H1 (cell line): ENCODE results near the gene RNASE9. TPM values are rescaled to one million over a fixed set of nuclear protein-coding genes. Genes with fewer than 3 reads are reported as not detected.

Experiments
- PHF8 ChIP-seq: fragments of 200-600 bp; sonication (generic); conservative IDR thresholded peaks from 2 replicates; pipeline ENCODE4 v1.7.1; 2012; ENCODE audit warnings: low read depth, mild to moderate bottlenecking, inconsistent platforms, low read length, moderate library complexity
- polyA plus RNA-seq, 7 experiments: library from polyadenylated mRNA; depleted of rRNA in 3 of 7; stranded (reverse) in 5 of 7; unstranded in 2 of 7; fragments of >200 nt in 5 of 7; fragments of 200-250 nt in 2 of 7; gene quantifications; 1 replicate in 5 of 7; 2 replicates in 1 of 7; 4 replicates in 1 of 7; pipeline versions ENCODE4 v1.2.1 to v1.2.3, GENCODE V29; 2011 to 2013; ENCODE audit warnings: missing spikeins in 2 of 7, mixed read lengths in 2 of 7
- total RNA-seq: library from RNA; stranded (reverse); fragmentation: NEBNext Ultra II Directional; extraction: Animal tissue kit (Norgen Biotek cat#: 25700); gene quantifications from 2 replicates; pipeline ENCODE4 v1.2.1, GENCODE V29; 2021
- TF ChIP-seq, protein P1 (sequence below): fragments of 300-600 bp; sonication (generic); IDR thresholded peaks from 2 replicates; pipeline ENCODE4 v1.7.1; 2012; ENCODE audit warnings: low read length, moderate library complexity, mild to moderate bottlenecking, inconsistent platforms; ENCODE audit not compliant: insufficient replicate concordance

RNASE9 gene
- total and polyA plus RNA-seq, 2 of the 8 experiments (the other 6 are each of a cell fraction or from before 2014, with no cell fraction given) = 0.06 TPM; not detected in 1

GRCh38 chr14:20559461-20559904 lies 1.4 kb downstream of the RNASE9 start (continued):
- TF ChIP-seq, protein P1, sequence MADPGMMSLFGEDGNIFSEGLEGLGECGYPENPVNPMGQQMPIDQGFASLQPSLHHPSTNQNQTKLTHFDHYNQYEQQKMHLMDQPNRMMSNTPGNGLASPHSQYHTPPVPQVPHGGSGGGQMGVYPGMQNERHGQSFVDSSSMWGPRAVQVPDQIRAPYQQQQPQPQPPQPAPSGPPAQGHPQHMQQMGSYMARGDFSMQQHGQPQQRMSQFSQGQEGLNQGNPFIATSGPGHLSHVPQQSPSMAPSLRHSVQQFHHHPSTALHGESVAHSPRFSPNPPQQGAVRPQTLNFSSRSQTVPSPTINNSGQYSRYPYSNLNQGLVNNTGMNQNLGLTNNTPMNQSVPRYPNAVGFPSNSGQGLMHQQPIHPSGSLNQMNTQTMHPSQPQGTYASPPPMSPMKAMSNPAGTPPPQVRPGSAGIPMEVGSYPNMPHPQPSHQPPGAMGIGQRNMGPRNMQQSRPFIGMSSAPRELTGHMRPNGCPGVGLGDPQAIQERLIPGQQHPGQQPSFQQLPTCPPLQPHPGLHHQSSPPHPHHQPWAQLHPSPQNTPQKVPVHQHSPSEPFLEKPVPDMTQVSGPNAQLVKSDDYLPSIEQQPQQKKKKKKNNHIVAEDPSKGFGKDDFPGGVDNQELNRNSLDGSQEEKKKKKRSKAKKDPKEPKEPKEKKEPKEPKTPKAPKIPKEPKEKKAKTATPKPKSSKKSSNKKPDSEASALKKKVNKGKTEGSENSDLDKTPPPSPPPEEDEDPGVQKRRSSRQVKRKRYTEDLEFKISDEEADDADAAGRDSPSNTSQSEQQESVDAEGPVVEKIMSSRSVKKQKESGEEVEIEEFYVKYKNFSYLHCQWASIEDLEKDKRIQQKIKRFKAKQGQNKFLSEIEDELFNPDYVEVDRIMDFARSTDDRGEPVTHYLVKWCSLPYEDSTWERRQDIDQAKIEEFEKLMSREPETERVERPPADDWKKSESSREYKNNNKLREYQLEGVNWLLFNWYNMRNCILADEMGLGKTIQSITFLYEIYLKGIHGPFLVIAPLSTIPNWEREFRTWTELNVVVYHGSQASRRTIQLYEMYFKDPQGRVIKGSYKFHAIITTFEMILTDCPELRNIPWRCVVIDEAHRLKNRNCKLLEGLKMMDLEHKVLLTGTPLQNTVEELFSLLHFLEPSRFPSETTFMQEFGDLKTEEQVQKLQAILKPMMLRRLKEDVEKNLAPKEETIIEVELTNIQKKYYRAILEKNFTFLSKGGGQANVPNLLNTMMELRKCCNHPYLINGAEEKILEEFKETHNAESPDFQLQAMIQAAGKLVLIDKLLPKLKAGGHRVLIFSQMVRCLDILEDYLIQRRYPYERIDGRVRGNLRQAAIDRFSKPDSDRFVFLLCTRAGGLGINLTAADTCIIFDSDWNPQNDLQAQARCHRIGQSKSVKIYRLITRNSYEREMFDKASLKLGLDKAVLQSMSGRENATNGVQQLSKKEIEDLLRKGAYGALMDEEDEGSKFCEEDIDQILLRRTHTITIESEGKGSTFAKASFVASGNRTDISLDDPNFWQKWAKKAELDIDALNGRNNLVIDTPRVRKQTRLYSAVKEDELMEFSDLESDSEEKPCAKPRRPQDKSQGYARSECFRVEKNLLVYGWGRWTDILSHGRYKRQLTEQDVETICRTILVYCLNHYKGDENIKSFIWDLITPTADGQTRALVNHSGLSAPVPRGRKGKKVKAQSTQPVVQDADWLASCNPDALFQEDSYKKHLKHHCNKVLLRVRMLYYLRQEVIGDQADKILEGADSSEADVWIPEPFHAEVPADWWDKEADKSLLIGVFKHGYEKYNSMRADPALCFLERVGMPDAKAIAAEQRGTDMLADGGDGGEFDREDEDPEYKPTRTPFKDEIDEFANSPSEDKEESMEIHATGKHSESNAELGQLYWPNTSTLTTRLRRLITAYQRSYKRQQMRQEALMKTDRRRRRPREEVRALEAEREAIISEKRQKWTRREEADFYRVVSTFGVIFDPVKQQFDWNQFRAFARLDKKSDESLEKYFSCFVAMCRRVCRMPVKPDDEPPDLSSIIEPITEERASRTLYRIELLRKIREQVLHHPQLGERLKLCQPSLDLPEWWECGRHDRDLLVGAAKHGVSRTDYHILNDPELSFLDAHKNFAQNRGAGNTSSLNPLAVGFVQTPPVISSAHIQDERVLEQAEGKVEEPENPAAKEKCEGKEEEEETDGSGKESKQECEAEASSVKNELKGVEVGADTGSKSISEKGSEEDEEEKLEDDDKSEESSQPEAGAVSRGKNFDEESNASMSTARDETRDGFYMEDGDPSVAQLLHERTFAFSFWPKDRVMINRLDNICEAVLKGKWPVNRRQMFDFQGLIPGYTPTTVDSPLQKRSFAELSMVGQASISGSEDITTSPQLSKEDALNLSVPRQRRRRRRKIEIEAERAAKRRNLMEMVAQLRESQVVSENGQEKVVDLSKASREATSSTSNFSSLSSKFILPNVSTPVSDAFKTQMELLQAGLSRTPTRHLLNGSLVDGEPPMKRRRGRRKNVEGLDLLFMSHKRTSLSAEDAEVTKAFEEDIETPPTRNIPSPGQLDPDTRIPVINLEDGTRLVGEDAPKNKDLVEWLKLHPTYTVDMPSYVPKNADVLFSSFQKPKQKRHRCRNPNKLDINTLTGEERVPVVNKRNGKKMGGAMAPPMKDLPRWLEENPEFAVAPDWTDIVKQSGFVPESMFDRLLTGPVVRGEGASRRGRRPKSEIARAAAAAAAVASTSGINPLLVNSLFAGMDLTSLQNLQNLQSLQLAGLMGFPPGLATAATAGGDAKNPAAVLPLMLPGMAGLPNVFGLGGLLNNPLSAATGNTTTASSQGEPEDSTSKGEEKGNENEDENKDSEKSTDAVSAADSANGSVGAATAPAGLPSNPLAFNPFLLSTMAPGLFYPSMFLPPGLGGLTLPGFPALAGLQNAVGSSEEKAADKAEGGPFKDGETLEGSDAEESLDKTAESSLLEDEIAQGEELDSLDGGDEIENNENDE = peak; percentile 53
- no peak for TF ChIP-seq PHF8
